ENCODE results near the gene ZFAND3.

DNA sequence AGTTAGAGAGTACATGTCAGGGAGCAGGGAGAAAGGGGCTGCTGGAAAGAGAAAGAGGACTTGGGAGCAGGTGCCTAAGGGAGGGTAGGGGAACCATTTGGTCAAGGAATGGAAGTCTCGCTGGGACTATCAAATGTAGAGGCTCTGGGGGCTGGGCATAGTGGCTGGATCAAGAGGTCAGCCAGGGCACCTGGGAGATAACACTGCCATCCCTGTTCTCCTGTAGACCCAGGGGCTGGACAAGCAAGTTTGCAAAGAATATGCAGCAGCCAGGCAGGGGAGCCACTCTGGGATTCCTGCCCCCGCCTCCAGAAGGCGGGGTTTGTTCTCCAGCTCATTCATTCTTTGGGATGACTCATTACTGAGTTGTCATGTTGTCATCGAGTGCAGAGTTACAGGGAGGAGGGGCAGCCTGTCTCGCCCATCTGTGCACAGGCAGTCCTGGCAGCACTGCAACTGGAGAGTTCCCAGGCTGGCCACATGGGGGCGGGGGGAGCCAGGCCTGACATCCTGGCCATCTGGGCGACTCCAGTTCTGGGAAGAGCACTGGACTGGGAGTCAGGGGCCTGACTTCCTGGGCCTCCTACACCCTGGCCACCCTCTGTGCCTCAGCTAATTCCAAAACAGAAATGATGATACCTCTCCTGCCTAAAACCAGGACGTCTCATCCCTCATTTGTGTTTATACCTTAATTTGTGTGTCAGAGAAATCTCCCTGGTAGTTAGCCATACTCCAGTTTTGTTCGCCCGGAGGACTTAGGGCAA lies 28.2 kb upstream of the ZFAND3 start:
- TF ChIP-seq POLR2AphosphoS5 (IDR thresholded peaks at IDR 0.05; ENCODE audit: low read depth, low read length), result no peak
- TF ChIP-seq POLR2A (IDR thresholded peaks at IDR 0.05; ENCODE audit: low read depth, low read length), result no peak
